ENCODE results near the gene HAND2. TPM values are rescaled to one million over a fixed set of nuclear protein-coding genes. Genes with fewer than 3 reads are reported as not detected.

HAND2 gene
- total and polyA plus RNA-seq, 10 donors = 0.80 to 6.3 (median 1.8) TPM

DNA sequence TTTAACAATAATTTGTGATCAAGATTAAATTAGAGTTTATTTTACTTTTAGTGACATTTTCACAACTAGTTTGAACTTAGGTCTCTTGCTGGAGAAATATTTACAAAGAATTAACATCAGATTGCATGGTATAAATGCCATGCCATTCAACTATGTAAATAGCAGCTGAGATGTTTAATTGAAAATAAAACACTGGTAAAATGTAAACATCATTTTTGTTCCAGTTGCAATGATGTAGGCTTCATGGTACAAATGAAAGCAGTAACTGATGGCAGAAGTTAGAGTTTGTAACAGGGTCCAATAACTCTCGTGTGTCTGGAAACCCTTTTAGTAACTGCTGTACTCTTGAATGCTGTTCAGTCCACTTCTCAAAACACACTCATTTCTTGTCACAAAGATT is 43.7 kb upstream of the HAND2 start:
- Histone ChIP-seq H3K27me3 (replicated peaks in 1 of 7) (peaks cover 0 to 18% (median 0%) of the 10 kb centered on the region in 7 donors), H3K4me3 (no peak overlapping the region), H3K9me3 (no peaks in the 10 kb centered on the region), H3K36me3 (no peaks in the 10 kb centered on the region), H3K4me1 (no peaks in the 10 kb centered on the region), H3K27ac (no peak overlapping the region)
- DNase-seq = no peak
- TF ChIP-seq POLR2AphosphoS5 (IDR thresholded peaks at IDR 0.05) (no peak), POLR2A (IDR thresholded peaks at IDR 0.05) (no peak)
- TF ChIP-seq, protein P1, sequence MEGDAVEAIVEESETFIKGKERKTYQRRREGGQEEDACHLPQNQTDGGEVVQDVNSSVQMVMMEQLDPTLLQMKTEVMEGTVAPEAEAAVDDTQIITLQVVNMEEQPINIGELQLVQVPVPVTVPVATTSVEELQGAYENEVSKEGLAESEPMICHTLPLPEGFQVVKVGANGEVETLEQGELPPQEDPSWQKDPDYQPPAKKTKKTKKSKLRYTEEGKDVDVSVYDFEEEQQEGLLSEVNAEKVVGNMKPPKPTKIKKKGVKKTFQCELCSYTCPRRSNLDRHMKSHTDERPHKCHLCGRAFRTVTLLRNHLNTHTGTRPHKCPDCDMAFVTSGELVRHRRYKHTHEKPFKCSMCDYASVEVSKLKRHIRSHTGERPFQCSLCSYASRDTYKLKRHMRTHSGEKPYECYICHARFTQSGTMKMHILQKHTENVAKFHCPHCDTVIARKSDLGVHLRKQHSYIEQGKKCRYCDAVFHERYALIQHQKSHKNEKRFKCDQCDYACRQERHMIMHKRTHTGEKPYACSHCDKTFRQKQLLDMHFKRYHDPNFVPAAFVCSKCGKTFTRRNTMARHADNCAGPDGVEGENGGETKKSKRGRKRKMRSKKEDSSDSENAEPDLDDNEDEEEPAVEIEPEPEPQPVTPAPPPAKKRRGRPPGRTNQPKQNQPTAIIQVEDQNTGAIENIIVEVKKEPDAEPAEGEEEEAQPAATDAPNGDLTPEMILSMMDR (IDR thresholded peaks at IDR 0.05 in 8 of 11, conservative IDR thresholded peaks at IDR 0.05 in 3 of 11) = no peak
- 43 to 72% (median 67%) methylated on average over 1 of the region's 1 CpG for WGBS, 5 donors
- intact Hi-C loops (cut with DNase I; ENCODE audit: low total_unique reads) = no loop called here

DNA sequence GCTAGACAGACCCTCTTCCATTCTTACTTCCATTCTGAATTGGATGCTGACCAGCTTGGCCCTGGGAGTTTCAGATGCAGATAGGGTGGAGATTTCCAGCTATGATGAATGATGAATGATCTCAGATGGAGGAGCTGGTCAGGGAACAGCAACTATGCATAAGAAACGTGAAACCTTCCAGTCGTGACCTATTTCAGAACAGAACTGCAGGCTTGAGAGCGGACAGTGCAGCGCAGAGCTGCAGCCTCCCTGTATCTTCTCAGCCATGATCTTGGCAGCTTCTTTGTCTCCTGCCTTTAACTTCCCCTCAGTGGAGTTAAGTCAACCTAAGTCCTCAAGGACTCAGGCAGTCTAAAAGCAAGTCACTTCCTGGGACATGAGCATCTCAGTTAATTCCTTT is 43.3 kb upstream of the HAND2 start:
- no peak for DNase-seq
- Histone ChIP-seq H3K4me1 (no peaks in the 10 kb centered on the region), H3K9me3 (no peaks in the 10 kb centered on the region), H3K36me3 (no peaks in the 10 kb centered on the region), H3K27ac (no peak overlapping the region), H3K27me3 (replicated peaks in 1 of 7) (peaks cover 0 to 18% (median 0%) of the 10 kb centered on the region in 7 donors), H3K4me3 (no peak overlapping the region)
- intact Hi-C loops (cut with DNase I; ENCODE audit: low total_unique reads) = no loop called here
- TF ChIP-seq POLR2AphosphoS5 (IDR thresholded peaks at IDR 0.05) (no peak), POLR2A (IDR thresholded peaks at IDR 0.05) (no peak)
- TF ChIP-seq, protein P1 (IDR thresholded peaks at IDR 0.05 in 8 of 11, conservative IDR thresholded peaks at IDR 0.05 in 3 of 11) = no peak
- WGBS, 5 donors = 73 to 78% (median 74%) methylated on average over 4 of the region's 4 CpGs

DNA sequence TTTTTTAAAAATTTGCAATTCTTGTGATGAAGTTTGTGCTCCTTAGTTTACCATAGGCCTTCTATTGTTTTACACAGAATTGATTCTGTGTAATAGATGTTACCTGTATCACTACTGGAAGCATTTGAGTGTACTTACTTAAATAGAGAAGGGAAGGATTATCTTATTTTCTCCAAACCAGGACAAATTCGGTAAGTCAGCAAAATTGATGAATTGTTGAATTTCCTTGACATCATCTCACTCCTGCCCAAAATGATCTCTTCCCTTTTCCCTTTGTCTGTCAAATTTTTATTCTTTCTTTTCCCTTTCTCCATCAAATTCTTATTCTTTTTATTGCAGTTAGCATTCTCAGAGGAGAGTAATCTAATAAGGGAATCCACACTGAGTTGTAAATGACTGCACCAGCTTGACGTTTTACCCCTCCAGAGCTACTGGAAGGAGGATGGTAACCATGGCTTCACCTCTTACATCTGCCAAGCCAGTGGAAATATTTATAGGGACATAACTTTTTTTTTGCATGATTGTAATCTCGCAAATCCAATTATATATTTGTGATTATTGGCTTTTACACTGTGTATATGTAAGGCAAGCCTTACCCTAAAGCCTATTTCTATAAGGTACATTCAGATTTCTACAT is 42.6 kb upstream of the HAND2 start:
- DNase-seq = no peak
- no peaks in the 10 kb centered on the region for H3K9me3 ChIP-seq
- no peaks in the 10 kb centered on the region for H3K4me1 ChIP-seq
- no peak overlapping the region for H3K27ac ChIP-seq
- H3K36me3 ChIP-seq = no peaks in the 10 kb centered on the region
- no peak overlapping the region for H3K4me3 ChIP-seq
- TF ChIP-seq POLR2A (IDR thresholded peaks at IDR 0.05) = no peak
- TF ChIP-seq, protein P1 (IDR thresholded peaks at IDR 0.05 in 8 of 11, conservative IDR thresholded peaks at IDR 0.05 in 3 of 11) = no peak
- no peak for TF ChIP-seq POLR2AphosphoS5 (IDR thresholded peaks at IDR 0.05)
- peaks cover 0 to 11% (median 0%) of the 10 kb centered on the region in 7 donors for H3K27me3 ChIP-seq (replicated peaks in 1 of 7)
- WGBS, 5 donors = 58 to 70% (median 66%) methylated on average over 3 of the region's 3 CpGs
- intact Hi-C loops (cut with DNase I; ENCODE audit: low total_unique reads) = no loop called here

DNA sequence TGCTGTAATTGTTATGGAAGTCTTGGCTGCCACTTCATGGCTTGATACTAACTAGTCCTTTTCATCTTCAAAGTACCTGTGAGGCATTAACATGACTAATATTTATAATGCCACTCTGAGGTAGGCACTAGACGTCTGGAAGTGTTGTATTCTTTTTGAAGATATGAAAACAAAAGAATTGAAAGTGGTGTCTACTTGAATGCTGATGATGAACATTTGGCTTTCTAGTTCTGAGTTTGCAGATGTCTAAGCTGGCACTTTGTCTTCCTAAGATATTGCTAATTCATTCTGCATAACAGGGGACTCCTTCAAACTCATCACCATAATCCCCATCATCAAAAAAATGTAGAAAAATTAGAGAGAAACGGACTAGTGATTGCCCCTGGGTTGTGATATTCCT is 41.6 kb upstream of the HAND2 start:
- no peak for DNase-seq
- Histone ChIP-seq H3K4me1 (no peaks in the 10 kb centered on the region), H3K4me3 (no peak overlapping the region), H3K36me3 (no peaks in the 10 kb centered on the region), H3K27ac (no peak overlapping the region), H3K9me3 (no peaks in the 10 kb centered on the region), H3K27me3 (replicated peaks in 1 of 7) (peaks cover 0 to 11% (median 0%) of the 10 kb centered on the region in 7 donors)
- intact Hi-C loops (cut with DNase I; ENCODE audit: low total_unique reads) = no loop called here
- 55 to 66% (median 60%) methylated on average over 2 of the region's 2 CpGs for WGBS, 5 donors
- TF ChIP-seq POLR2A (IDR thresholded peaks at IDR 0.05) (no peak), POLR2AphosphoS5 (IDR thresholded peaks at IDR 0.05) (no peak)
- TF ChIP-seq, protein P1 (IDR thresholded peaks at IDR 0.05 in 8 of 11, conservative IDR thresholded peaks at IDR 0.05 in 3 of 11) = no peak
